DOHH2 (cell line): ENCODE results near the gene HEG1.

Experiments
- EZH2phosphoT487 ChIP-seq: fragments of 200-600 bp; sonication (generic); IDR thresholded peaks from 2 replicates; pipeline ENCODE4 v1.6.1; 2017; ENCODE audit warnings: borderline replicate concordance, mild to moderate bottlenecking, antibody characterized with exemption, low read length, moderate library complexity, mixed read lengths
- TF ChIP-seq, protein P1 (sequence below): fragments of 200-600 bp; sonication (generic); IDR thresholded peaks from one replicate; pipeline ENCODE4 v1.5.1; 2014; ENCODE audit warnings: antibody characterized with exemption, mild to moderate bottlenecking, low read depth, low read length; ENCODE audit not compliant: poor library complexity, severe bottlenecking

DNA sequence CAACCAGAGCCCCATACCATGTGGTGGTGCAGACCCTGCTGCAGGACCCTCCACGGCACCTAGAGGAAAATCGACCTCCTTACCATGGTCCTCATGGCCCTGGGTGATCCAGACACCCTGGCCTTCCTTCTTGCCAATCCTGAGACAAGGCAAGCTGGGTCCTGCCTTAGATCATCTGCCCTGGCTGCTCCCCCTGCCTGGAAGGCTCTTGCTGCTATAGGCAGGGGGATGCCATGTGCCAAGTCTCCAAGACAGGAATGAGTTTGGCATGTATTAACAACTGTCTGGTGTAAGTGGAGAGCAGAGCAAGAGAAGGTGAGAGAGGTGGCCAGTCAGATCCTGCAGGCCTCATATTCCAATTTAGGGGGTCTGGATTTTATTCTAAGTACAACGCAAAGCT, 7.5 kb downstream of the HEG1 start:
- TF ChIP-seq, protein P1, sequence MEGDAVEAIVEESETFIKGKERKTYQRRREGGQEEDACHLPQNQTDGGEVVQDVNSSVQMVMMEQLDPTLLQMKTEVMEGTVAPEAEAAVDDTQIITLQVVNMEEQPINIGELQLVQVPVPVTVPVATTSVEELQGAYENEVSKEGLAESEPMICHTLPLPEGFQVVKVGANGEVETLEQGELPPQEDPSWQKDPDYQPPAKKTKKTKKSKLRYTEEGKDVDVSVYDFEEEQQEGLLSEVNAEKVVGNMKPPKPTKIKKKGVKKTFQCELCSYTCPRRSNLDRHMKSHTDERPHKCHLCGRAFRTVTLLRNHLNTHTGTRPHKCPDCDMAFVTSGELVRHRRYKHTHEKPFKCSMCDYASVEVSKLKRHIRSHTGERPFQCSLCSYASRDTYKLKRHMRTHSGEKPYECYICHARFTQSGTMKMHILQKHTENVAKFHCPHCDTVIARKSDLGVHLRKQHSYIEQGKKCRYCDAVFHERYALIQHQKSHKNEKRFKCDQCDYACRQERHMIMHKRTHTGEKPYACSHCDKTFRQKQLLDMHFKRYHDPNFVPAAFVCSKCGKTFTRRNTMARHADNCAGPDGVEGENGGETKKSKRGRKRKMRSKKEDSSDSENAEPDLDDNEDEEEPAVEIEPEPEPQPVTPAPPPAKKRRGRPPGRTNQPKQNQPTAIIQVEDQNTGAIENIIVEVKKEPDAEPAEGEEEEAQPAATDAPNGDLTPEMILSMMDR, result no peak
- TF ChIP-seq EZH2phosphoT487, result no peak
